ENCODE measurements around the gene BABAM2.

- TF ChIP-seq, protein P1, sequence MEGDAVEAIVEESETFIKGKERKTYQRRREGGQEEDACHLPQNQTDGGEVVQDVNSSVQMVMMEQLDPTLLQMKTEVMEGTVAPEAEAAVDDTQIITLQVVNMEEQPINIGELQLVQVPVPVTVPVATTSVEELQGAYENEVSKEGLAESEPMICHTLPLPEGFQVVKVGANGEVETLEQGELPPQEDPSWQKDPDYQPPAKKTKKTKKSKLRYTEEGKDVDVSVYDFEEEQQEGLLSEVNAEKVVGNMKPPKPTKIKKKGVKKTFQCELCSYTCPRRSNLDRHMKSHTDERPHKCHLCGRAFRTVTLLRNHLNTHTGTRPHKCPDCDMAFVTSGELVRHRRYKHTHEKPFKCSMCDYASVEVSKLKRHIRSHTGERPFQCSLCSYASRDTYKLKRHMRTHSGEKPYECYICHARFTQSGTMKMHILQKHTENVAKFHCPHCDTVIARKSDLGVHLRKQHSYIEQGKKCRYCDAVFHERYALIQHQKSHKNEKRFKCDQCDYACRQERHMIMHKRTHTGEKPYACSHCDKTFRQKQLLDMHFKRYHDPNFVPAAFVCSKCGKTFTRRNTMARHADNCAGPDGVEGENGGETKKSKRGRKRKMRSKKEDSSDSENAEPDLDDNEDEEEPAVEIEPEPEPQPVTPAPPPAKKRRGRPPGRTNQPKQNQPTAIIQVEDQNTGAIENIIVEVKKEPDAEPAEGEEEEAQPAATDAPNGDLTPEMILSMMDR (IDR thresholded peaks at IDR 0.05), result no peak
- TF ChIP-seq EZH2phosphoT487 (IDR thresholded peaks at IDR 0.05), result no peak
Observed at GRCh38 chr2:28381225-28382180, 491.0 kb downstream of the BABAM2 start.

All from neural progenitor cell (in vitro differentiated cells).